GM13976 (cell line): ENCODE results near the gene FCHSD2.

Experiments used
- DNase-seq: peaks from one replicate; pipeline ENCODE4 v3.0.0; 2012; ENCODE audit warnings: low spot score
- in situ Hi-C: fragments of 300-500 bp; cut with MboI; formaldehyde crosslinking; loops from one replicate; pipeline ENCODE4 v1.12.0; 2022; ENCODE audit warnings: low sequenced_read_pairs, mixed read lengths, inconsistent platforms; ENCODE audit not compliant: unreplicated experiment
- TF ChIP-seq, protein P1 (sequence below): IDR thresholded peaks from 2 replicates; pipeline ENCODE4 v1.5.1; 2012; ENCODE audit warnings: borderline replicate concordance, mild to moderate bottlenecking; ENCODE audit not compliant: insufficient read depth; ENCODE audit errors: extremely low read depth, missing control alignments, control extremely low read depth

The FCHSD2 gene

DNA sequence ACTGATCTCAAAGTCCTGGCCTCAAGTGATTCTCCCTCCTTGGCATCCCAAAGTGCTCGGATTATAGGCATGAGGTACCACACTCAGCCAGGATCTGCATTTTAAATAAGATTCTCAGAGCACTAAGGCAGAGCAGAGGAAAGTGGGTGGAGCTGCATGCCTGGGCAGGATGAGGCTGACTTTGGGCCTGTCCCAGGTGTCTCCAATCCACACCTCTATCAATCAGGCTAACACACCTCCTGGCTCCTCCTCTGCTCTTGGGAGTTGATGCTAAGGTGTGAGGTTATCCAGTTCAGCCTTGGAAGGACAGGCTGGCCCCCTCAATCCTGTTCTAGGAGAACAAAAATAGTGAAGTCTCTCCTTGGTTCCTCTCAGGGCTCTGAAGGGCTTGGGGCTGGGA, 45.7 kb upstream of the FCHSD2 start:
- TF ChIP-seq, protein P1, sequence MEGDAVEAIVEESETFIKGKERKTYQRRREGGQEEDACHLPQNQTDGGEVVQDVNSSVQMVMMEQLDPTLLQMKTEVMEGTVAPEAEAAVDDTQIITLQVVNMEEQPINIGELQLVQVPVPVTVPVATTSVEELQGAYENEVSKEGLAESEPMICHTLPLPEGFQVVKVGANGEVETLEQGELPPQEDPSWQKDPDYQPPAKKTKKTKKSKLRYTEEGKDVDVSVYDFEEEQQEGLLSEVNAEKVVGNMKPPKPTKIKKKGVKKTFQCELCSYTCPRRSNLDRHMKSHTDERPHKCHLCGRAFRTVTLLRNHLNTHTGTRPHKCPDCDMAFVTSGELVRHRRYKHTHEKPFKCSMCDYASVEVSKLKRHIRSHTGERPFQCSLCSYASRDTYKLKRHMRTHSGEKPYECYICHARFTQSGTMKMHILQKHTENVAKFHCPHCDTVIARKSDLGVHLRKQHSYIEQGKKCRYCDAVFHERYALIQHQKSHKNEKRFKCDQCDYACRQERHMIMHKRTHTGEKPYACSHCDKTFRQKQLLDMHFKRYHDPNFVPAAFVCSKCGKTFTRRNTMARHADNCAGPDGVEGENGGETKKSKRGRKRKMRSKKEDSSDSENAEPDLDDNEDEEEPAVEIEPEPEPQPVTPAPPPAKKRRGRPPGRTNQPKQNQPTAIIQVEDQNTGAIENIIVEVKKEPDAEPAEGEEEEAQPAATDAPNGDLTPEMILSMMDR, result no peak
- in situ Hi-C loops, result no loop called here
- DNase-seq, result no peak

DNA sequence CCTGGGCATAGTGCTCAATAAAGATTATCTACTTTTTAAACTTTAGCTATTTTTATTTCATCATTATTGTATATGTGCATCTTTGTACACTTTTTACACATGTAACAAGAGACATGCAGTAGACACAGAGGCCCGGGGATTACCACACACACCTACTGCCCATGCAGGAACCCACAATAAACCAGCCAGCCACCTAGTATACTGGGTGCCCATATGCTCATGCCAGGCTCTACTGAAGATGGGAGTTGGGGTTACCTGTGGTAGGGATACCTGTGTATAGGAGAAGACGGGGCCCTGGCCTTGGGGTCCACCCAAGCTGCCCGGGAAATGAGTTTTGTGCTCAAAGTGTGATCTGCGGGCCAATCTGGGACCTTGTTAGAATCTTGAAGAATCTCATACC, 44.8 kb upstream of the FCHSD2 start:
- no peak for DNase-seq
- in situ Hi-C loops, result no loop called here
- TF ChIP-seq, protein P1, result no peak

DNA sequence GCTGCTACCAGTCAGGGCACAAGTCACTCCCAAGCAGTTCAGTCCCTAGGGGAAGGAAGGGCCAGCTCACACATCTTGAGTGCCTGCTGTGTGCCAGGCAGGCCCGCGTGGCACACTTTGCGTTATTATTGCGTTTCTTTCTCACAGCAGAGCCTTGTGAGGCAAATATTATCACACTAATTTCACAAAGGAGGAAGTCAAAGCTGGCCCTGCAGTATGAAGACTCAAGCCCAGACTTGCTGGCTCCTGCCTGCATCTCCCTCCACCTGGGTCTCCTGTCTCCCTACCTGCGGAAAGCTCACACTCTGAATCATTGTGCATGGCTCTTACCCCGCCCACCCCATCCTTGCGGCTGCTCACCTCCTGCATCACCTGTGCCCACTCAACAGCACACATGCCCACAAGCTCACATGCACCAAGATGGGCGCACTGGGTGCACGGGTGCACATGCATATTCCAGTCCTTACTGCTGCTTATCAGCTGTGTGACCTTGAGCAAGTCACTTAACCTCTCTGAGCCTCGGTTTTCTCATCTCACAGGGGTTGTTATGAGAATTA, 44.3 kb upstream of the FCHSD2 start:
- DNase-seq, result no peak
- in situ Hi-C loops, result no loop called here
- TF ChIP-seq, protein P1, result no peak

DNA sequence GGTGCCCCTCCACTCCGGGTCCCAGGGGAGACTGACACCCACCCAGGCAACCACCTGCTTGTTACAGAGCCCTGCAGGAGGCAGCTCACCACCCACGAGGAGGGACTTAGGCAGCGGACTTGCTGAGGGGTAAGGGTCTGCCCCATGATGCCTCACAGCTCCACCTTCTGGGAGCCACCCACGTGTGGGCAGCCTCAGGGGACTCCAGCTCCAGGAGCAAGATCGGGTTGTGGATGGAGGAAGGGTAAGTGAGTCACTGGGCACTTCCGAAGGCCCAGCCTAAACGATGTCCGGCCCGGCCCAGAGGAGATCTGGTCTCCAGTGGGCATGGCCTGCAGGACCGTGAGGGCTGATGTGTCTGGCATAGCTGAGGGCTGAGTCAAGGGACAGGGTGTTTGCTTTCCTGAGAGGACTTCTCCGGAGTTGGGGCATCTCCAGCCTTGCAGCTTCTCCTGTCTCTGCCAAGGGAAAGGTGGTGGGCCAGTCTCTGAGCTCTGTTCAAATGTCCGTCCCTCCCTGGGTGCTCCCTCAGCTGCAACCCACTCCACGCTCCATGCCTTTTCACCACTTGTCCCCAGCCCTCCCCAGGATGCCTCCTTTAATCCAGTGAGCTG, 43.7 kb upstream of the FCHSD2 start:
- TF ChIP-seq, protein P1, result no peak
- no peak for DNase-seq
- in situ Hi-C loops, result no loop called here

DNA sequence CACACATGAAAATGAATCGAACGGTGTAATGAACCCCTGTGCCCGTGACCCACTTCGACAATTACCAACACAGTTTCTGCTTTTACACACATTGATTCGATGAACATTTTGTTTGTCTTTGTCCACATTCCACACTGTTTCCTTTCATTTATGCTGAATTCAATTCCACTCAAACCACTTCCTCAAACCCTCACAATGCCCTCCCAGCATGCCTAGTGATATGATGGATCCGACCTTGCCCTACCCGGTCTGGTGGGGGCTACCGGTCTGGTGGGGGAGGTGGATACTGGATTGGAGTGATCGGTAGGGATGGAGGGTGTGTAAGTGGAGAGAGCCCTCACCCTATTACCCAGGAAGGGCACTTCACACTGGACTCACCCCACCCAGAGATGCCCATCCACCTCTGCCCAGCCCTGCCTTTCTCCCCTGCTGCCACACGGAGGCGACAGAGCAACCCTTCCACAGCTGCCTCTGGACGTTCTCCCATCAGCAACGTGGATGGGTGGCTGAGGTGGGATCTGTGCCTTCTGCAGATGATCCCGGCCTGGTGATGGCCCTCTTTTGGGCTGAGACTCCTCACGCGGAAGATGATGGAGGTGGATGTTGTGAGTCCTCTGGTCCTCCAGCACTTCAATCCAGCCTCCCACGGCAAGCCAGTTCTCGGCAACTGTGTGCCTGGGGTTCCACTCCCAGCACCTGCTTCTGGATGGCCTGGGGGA, 43.0 kb upstream of the FCHSD2 start:
- in situ Hi-C loops, result no loop called here
- DNase-seq, result peak; percentile 76
- TF ChIP-seq, protein P1, result peak; percentile 80

DNA sequence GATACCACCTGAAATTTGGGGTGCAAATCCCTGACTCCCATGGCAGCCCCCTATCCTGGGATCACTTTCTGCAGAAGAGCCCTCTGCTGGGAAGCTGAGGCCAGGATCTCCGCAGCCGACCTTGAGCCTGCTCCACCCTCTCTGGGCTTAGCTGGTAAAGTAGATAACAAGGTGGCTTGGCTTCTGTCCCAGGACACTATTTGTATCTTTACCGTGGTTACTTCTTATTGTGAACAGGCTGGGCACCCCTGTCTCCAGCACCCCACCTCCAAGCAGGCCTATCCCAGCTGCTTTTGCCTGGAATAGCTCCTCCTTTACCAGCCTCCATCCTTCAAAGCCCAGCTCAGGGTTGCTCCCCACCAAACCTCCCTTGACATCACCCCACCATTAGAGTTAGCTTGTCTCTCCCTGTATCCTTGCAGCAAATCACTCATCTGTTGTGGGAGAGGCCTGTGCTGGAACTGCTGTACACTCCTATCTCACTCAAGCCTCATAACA, 40.8 kb upstream of the FCHSD2 start:
- TF ChIP-seq, protein P1, result no peak
- in situ Hi-C loops, result no loop called here
- DNase-seq, result no peak
